WTC11 (cell line): Measurements from ENCODE around the gene SOAT1. TPM values are rescaled to one million over a fixed set of nuclear protein-coding genes. Genes with fewer than 3 reads are reported as not detected.

Experiments used
- ATAC-seq: fragments of 200-7000 bp; cut with Tn5 transposase; 2 replicates; pipeline ENCODE4 v1.10.0; 2021; ENCODE audit warnings: mild to moderate bottlenecking, moderate library complexity
- CTCF ChIA-PET: fragments of 300-600 bp; sonication (Branson Sonifier 250); formaldehyde crosslinking; loops from one replicate; lab custom pipeline; 2021; ENCODE audit warnings: antibody characterized with exemption; lab: Charles Lee
- POLR2A ChIA-PET: fragments of 350-600 bp; sonication (Branson Sonifier 250); formaldehyde crosslinking; loops from one replicate; lab custom pipeline; 2021; ENCODE audit warnings: antibody characterized with exemption; lab: Charles Lee
- DNase-seq: peaks from one replicate; pipeline ENCODE4 v3.0.0; 2021; ENCODE audit warnings: low spot score
- H3K27ac Mint-ChIP-seq: 2 replicates; pipeline ENCODE4 v1.8.0; 2021; ENCODE audit warnings: mixed read lengths
- H3K27me3 Mint-ChIP-seq: 2 replicates; pipeline ENCODE4 v1.8.0; 2021; ENCODE audit warnings: low read depth, mild to moderate bottlenecking, moderate library complexity, mixed read lengths
- H3K36me3 Mint-ChIP-seq: 2 replicates; pipeline ENCODE4 v1.8.0; 2021; ENCODE audit warnings: mixed read lengths
- H3K4me1 Mint-ChIP-seq: 2 replicates; pipeline ENCODE4 v1.8.0; 2022; ENCODE audit warnings: mixed read lengths
- H3K4me3 Mint-ChIP-seq: 2 replicates; pipeline ENCODE4 v1.8.0; 2021; ENCODE audit warnings: mild to moderate bottlenecking, moderate library complexity, mixed read lengths
- H3K9me3 Mint-ChIP-seq: 2 replicates; pipeline ENCODE4 v1.8.0; 2021; ENCODE audit warnings: mixed read lengths
- ATF1 ChIP-seq: sonication (generic); formaldehyde crosslinking; IDR thresholded peaks from 2 replicates; pipeline ENCODE4 v1.8.1; 2023; ENCODE audit warnings: mild to moderate bottlenecking, moderate library complexity, missing genetic modification reagents
- CREB1 ChIP-seq: sonication (generic); formaldehyde crosslinking; IDR thresholded peaks from 2 replicates; pipeline ENCODE4 v1.8.0; 2023; ENCODE audit warnings: mild to moderate bottlenecking, missing genetic modification reagents
- ESRRA ChIP-seq: sonication (generic); formaldehyde crosslinking; IDR thresholded peaks from 2 replicates; pipeline ENCODE4 v1.8.1; 2022; ENCODE audit warnings: mild to moderate bottlenecking, missing genetic modification reagents, borderline replicate concordance
- GRHL2 ChIP-seq: fragments of 250-450 bp; sonication (Bioruptor Pico); IDR thresholded peaks from 2 replicates; pipeline ENCODE4 v1.8.0; 2022; ENCODE audit warnings: mild to moderate bottlenecking, moderate library complexity; ENCODE audit not compliant: insufficient replicate concordance, severe bottlenecking
- GTF2I ChIP-seq: fragments of 250-450 bp; sonication (Bioruptor Pico); conservative IDR thresholded peaks from 2 replicates; pipeline ENCODE4 v1.4.0; 2021; ENCODE audit warnings: mild to moderate bottlenecking
- HMGXB4 ChIP-seq: sonication (generic); formaldehyde crosslinking; IDR thresholded peaks from 2 replicates; pipeline ENCODE4 v1.8.1; 2023; ENCODE audit warnings: mild to moderate bottlenecking, moderate library complexity, missing genetic modification reagents
- IRF2 ChIP-seq: sonication (generic); formaldehyde crosslinking; IDR thresholded peaks from 2 replicates; pipeline ENCODE4 v1.8.0; 2022; ENCODE audit warnings: low read depth, missing genetic modification reagents, borderline replicate concordance
- NFE2L1 ChIP-seq: sonication (generic); formaldehyde crosslinking; IDR thresholded peaks from 2 replicates; pipeline ENCODE4 v1.8.1; 2023; ENCODE audit warnings: missing genetic modification reagents
- PRRX2 ChIP-seq: fragments of 250-450 bp; sonication (Bioruptor Pico); IDR thresholded peaks from 2 replicates; pipeline ENCODE4 v1.8.0; 2021; ENCODE audit warnings: mild to moderate bottlenecking
- total RNA-seq: library from RNA; stranded (reverse); gene quantifications from 3 replicates; pipeline ENCODE4 v1.2.3, GENCODE V29; 2021
- TF ChIP-seq, protein P1 (sequence below): sonication (generic); formaldehyde crosslinking; IDR thresholded peaks from 2 replicates; pipeline ENCODE4 v1.8.1; 2023; ENCODE audit warnings: mild to moderate bottlenecking, missing genetic modification reagents, moderate library complexity
- TF ChIP-seq, protein P2 (sequence below): sonication (generic); formaldehyde crosslinking; IDR thresholded peaks from 2 replicates; pipeline ENCODE4 v1.8.0; 2022; ENCODE audit warnings: missing genetic modification reagents
- TF ChIP-seq, protein P3 (sequence below): sonication (generic); formaldehyde crosslinking; IDR thresholded peaks from 2 replicates; pipeline ENCODE4 v1.8.1; 2022; ENCODE audit warnings: low read depth, mild to moderate bottlenecking, moderate library complexity, missing genetic modification reagents, borderline replicate concordance
- TF ChIP-seq, protein P4 (sequence below): sonication (generic); formaldehyde crosslinking; conservative IDR thresholded peaks from 2 replicates; pipeline ENCODE4 v1.8.1; 2023; ENCODE audit warnings: mild to moderate bottlenecking, low read depth, missing genetic modification reagents, moderate library complexity
- TF ChIP-seq, protein P5 (sequence below): fragments of 250-450 bp; sonication (Bioruptor Pico); IDR thresholded peaks from 2 replicates; pipeline ENCODE4 v1.8.0; 2021; ENCODE audit warnings: mild to moderate bottlenecking
- TF ChIP-seq, protein P6 (sequence below): fragments of 250-450 bp; sonication (Bioruptor Pico); conservative IDR thresholded peaks from 2 replicates; pipeline ENCODE4 v1.9.0; 2021; ENCODE audit warnings: mild to moderate bottlenecking
- TF ChIP-seq, protein P7 (sequence below): sonication (generic); formaldehyde crosslinking; IDR thresholded peaks from 2 replicates; pipeline ENCODE4 v1.8.0; 2023; ENCODE audit warnings: mild to moderate bottlenecking, missing genetic modification reagents

The SOAT1 gene
- total RNA-seq, 1 experiment from 2014 or later: 2.3 TPM

DNA sequence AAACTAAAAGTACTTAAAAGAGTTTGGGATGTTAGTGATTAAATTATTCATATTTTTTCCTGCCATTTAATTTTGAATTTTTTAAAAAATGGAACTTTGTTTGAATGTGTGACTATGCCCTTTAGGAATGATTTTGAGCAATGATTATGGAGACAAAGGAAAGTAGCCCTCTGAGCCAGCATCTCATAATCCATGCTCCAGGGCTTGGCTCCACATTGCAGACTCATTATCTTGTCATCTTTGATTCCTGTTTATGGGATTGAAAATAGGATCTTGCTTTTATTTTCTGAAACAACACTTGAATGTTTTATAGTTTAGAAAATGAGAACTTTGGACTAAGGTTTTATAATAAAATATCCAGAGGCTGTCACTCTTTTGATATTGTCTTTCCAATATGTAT, 86.7 kb downstream of the SOAT1 start (continued):
- TF ChIP-seq, protein P1, sequence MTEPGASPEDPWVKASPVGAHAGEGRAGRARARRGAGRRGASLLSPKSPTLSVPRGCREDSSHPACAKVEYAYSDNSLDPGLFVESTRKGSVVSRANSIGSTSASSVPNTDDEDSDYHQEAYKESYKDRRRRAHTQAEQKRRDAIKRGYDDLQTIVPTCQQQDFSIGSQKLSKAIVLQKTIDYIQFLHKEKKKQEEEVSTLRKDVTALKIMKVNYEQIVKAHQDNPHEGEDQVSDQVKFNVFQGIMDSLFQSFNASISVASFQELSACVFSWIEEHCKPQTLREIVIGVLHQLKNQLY: no peak
- no peak for TF ChIP-seq ATF1 (CRISPR knock-in tag)
- TF ChIP-seq, protein P2, sequence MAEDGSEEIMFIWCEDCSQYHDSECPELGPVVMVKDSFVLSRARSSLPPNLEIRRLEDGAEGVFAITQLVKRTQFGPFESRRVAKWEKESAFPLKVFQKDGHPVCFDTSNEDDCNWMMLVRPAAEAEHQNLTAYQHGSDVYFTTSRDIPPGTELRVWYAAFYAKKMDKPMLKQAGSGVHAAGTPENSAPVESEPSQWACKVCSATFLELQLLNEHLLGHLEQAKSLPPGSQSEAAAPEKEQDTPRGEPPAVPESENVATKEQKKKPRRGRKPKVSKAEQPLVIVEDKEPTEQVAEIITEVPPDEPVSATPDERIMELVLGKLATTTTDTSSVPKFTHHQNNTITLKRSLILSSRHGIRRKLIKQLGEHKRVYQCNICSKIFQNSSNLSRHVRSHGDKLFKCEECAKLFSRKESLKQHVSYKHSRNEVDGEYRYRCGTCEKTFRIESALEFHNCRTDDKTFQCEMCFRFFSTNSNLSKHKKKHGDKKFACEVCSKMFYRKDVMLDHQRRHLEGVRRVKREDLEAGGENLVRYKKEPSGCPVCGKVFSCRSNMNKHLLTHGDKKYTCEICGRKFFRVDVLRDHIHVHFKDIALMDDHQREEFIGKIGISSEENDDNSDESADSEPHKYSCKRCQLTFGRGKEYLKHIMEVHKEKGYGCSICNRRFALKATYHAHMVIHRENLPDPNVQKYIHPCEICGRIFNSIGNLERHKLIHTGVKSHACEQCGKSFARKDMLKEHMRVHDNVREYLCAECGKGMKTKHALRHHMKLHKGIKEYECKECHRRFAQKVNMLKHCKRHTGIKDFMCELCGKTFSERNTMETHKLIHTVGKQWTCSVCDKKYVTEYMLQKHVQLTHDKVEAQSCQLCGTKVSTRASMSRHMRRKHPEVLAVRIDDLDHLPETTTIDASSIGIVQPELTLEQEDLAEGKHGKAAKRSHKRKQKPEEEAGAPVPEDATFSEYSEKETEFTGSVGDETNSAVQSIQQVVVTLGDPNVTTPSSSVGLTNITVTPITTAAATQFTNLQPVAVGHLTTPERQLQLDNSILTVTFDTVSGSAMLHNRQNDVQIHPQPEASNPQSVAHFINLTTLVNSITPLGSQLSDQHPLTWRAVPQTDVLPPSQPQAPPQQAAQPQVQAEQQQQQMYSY (CRISPR knock-in tag): no peak

DNA sequence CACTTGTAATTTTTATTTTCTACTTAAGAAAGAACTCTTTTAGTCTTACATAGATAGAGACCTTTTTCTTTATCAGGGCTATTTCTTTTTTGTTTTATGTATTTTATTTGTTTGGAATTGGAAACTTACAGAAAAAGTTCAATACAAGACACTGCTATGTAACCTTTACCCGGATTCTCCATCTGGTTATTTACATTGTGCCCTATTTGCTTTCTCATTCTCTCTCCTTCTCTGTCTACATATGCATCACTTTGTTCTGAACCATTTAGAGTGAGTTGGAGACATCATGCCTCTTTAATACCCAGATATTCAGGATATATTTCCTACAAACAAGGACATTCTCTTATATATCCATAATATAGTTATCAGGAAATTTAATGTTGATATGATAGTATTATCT, 90.4 kb downstream of the SOAT1 start:
- Mint-ChIP-seq H3K36me3 (no peaks in the 10 kb centered on the region), H3K27me3 (no peaks in the 10 kb centered on the region), H3K4me3 (no peak overlapping the region), H3K9me3 (no peaks in the 10 kb centered on the region), H3K4me1 (no peaks in the 10 kb centered on the region), H3K27ac (no peak overlapping the region)
- ATAC-seq (no peak), DNase-seq (no peak)
- ChIA-PET CTCF (no interaction called here), POLR2A (no interaction called here)
- TF ChIP-seq, protein P3, sequence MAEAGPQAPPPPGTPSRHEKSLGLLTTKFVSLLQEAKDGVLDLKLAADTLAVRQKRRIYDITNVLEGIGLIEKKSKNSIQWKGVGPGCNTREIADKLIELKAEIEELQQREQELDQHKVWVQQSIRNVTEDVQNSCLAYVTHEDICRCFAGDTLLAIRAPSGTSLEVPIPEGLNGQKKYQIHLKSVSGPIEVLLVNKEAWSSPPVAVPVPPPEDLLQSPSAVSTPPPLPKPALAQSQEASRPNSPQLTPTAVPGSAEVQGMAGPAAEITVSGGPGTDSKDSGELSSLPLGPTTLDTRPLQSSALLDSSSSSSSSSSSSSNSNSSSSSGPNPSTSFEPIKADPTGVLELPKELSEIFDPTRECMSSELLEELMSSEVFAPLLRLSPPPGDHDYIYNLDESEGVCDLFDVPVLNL: no peak
- TF ChIP-seq CREB1 (CRISPR knock-in tag): no peak
- no peak for TF ChIP-seq HMGXB4 (CRISPR knock-in tag)
- TF ChIP-seq, protein P4, sequence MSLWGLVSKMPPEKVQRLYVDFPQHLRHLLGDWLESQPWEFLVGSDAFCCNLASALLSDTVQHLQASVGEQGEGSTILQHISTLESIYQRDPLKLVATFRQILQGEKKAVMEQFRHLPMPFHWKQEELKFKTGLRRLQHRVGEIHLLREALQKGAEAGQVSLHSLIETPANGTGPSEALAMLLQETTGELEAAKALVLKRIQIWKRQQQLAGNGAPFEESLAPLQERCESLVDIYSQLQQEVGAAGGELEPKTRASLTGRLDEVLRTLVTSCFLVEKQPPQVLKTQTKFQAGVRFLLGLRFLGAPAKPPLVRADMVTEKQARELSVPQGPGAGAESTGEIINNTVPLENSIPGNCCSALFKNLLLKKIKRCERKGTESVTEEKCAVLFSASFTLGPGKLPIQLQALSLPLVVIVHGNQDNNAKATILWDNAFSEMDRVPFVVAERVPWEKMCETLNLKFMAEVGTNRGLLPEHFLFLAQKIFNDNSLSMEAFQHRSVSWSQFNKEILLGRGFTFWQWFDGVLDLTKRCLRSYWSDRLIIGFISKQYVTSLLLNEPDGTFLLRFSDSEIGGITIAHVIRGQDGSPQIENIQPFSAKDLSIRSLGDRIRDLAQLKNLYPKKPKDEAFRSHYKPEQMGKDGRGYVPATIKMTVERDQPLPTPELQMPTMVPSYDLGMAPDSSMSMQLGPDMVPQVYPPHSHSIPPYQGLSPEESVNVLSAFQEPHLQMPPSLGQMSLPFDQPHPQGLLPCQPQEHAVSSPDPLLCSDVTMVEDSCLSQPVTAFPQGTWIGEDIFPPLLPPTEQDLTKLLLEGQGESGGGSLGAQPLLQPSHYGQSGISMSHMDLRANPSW (CRISPR knock-in tag): no peak

DNA sequence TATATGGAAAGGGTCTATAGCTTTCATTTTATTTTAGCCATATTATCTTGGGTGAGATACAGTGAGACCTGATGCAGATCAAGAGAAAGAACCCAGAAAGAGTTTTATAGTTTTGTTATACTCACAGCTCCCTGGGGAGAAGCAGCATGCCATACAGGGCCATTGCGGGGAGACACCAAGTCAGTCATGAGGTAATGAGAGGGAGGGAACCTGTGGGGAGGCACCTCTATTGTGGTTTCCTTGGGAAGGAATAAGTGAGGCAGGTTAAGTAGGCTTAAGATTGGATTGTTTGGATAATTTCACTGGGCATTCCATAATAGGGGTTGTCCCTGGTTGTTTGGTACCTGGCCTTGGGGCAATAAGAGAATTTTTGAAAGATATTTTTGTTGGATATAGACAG, 91.9 kb downstream of the SOAT1 start:
- DNase-seq: no peak
- Mint-ChIP-seq H3K27ac (no peak overlapping the region), H3K9me3 (no peaks in the 10 kb centered on the region), H3K36me3 (no peaks in the 10 kb centered on the region), H3K27me3 (no peaks in the 10 kb centered on the region), H3K4me3 (no peak overlapping the region), H3K4me1 (no peaks in the 10 kb centered on the region)
- POLR2A ChIA-PET: no interaction called here
- CTCF ChIA-PET: no interaction called here
- no peak for ATAC-seq
- TF ChIP-seq, protein P5, sequence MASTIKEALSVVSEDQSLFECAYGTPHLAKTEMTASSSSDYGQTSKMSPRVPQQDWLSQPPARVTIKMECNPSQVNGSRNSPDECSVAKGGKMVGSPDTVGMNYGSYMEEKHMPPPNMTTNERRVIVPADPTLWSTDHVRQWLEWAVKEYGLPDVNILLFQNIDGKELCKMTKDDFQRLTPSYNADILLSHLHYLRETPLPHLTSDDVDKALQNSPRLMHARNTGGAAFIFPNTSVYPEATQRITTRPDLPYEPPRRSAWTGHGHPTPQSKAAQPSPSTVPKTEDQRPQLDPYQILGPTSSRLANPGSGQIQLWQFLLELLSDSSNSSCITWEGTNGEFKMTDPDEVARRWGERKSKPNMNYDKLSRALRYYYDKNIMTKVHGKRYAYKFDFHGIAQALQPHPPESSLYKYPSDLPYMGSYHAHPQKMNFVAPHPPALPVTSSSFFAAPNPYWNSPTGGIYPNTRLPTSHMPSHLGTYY: no peak
- TF ChIP-seq PRRX2 (CRISPR knock-in tag) (no peak), IRF2 (CRISPR knock-in tag) (no peak), ATF1 (CRISPR knock-in tag) (no peak), GTF2I (CRISPR knock-in tag) (no peak), ESRRA (CRISPR knock-in tag) (no peak), NFE2L1 (CRISPR knock-in tag) (no peak), GRHL2 (CRISPR knock-in tag) (no peak)
- TF ChIP-seq, protein P6, sequence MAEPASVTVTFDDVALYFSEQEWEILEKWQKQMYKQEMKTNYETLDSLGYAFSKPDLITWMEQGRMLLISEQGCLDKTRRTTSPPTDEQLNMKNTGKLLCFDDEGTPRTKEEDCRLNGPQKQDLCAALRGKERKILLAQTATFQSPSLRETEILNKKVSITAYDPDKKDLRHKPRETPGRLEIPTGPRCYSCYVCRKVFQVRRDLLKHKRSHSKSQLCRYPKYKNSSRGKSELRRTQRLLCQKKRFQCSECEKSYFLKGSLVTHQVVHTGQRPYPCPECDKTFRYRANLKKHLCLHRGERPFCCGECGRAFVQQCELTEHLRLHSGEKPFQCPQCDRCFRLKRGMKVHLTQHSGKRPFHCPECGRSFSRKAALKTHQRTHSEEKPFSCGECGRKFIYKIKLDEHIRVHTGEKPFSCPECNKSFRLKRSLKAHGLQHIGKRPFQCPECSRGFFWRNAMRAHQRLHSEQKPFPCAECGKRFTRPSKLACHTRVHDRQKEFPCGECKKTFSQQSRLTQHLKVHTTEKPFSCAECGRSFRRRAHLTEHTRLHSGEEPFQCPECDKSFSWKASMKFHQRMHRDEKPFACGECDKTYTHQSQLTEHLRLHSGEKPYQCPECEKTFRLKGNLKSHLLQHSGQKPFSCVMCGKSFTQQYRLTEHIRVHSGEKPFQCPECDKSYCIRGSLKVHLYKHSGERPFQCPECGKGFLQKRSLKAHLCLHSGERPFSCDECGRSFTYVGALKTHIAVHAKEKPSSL (CRISPR knock-in tag): no peak
- TF ChIP-seq, protein P7, sequence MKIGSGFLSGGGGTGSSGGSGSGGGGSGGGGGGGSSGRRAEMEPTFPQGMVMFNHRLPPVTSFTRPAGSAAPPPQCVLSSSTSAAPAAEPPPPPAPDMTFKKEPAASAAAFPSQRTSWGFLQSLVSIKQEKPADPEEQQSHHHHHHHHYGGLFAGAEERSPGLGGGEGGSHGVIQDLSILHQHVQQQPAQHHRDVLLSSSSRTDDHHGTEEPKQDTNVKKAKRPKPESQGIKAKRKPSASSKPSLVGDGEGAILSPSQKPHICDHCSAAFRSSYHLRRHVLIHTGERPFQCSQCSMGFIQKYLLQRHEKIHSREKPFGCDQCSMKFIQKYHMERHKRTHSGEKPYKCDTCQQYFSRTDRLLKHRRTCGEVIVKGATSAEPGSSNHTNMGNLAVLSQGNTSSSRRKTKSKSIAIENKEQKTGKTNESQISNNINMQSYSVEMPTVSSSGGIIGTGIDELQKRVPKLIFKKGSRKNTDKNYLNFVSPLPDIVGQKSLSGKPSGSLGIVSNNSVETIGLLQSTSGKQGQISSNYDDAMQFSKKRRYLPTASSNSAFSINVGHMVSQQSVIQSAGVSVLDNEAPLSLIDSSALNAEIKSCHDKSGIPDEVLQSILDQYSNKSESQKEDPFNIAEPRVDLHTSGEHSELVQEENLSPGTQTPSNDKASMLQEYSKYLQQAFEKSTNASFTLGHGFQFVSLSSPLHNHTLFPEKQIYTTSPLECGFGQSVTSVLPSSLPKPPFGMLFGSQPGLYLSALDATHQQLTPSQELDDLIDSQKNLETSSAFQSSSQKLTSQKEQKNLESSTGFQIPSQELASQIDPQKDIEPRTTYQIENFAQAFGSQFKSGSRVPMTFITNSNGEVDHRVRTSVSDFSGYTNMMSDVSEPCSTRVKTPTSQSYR (CRISPR knock-in tag): no peak
